H1 (cell line): ENCODE measurements around the gene SLC22A2. TPM values are rescaled to one million over a fixed set of nuclear protein-coding genes. Genes with fewer than 3 reads are reported as not detected.

Source experiments
- CBX8 ChIP-seq: fragments of 300-800, 300-1000 bp; sonication (generic); IDR thresholded peaks from 2 replicates; pipeline ENCODE4 v1.7.1; 2016; ENCODE audit warnings: low read depth, low read length, borderline replicate concordance
- CTBP2 ChIP-seq: IDR thresholded peaks from 2 replicates; pipeline ENCODE4 v1.7.0; 2011; ENCODE audit warnings: borderline replicate concordance, mild to moderate bottlenecking, moderate library complexity, mixed read lengths, low read length; ENCODE audit not compliant: insufficient read depth, insufficient read length
- polyA plus RNA-seq, 7 experiments: library from polyadenylated mRNA; depleted of rRNA in 3 of 7; stranded (reverse) in 5 of 7; unstranded in 2 of 7; fragments of >200 nt in 5 of 7; fragments of 200-250 nt in 2 of 7; gene quantifications; 1 replicate in 5 of 7; 2 replicates in 1 of 7; 4 replicates in 1 of 7; pipeline versions ENCODE4 v1.2.1 to v1.2.3, GENCODE V29; 2011 to 2013; ENCODE audit warnings: missing spikeins in 2 of 7, mixed read lengths in 2 of 7
- total RNA-seq: library from RNA; stranded (reverse); fragmentation: NEBNext Ultra II Directional; extraction: Animal tissue kit (Norgen Biotek cat#: 25700); gene quantifications from 2 replicates; pipeline ENCODE4 v1.2.1, GENCODE V29; 2021
- TF ChIP-seq, protein P1 (sequence below): IDR thresholded peaks from 2 replicates; pipeline ENCODE4 v1.6.1; 2011; ENCODE audit warnings: low read length, improper control_type of control experiment

The SLC22A2 gene
- total and polyA plus RNA-seq, 2 of the 8 experiments (the other 6 are each of a cell fraction or from before 2014, with no cell fraction given) = 0.23 to 1.4 TPM

DNA sequence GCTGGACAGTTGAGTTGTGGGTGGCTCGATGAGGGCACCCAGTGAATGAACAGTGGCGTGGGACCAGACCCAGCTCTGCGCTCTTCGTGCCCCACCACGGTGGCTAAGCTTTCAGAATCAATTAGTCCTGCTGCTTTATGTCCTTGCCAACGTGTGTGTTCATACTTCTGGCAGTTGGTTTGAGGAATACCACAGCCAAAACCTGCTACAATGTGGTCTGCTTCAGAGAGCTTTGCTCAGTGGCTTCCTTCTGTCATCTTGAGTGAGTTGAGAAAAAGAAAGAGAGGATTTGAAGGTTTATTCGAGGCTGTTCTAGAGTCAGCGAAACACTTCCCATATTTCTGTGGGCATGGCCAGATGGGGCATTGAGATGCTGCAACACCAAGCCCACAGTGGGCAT lies 39.5 kb upstream of the SLC22A2 start (continued):
- no peak for TF ChIP-seq CTBP2
- TF ChIP-seq CBX8 = no peak
- TF ChIP-seq, protein P1, sequence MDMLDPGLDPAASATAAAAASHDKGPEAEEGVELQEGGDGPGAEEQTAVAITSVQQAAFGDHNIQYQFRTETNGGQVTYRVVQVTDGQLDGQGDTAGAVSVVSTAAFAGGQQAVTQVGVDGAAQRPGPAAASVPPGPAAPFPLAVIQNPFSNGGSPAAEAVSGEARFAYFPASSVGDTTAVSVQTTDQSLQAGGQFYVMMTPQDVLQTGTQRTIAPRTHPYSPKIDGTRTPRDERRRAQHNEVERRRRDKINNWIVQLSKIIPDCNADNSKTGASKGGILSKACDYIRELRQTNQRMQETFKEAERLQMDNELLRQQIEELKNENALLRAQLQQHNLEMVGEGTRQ = no peak
